Loucy (cell line): ENCODE data around the gene PUS3.

Source experiments
- H2AFZ ChIP-seq: fragments of 200-600 bp; sonication (generic); 2 replicates; pipeline ENCODE4 v1.6.0; 2016; ENCODE audit warnings: antibody characterized with exemption, mild to moderate bottlenecking, low read length, moderate library complexity
- H3F3A ChIP-seq: fragments of 200-600 bp; 2 replicates; pipeline ENCODE4 v1.6.0; 2016; ENCODE audit warnings: antibody characterized with exemption, low read depth, mild to moderate bottlenecking
- H3K27me3 ChIP-seq: fragments of 200-600 bp; sonication (generic); 2 replicates; pipeline ENCODE4 v1.6.1; 2014; ENCODE audit warnings: low read length, mild to moderate bottlenecking; ENCODE audit not compliant: insufficient read depth, poor library complexity, severe bottlenecking
- H3K36me3 ChIP-seq: fragments of 200-600 bp; sonication (generic); 2 replicates; pipeline ENCODE4 v1.6.1; 2016; ENCODE audit warnings: low read length; ENCODE audit not compliant: insufficient read depth
- H3K4me1 ChIP-seq: fragments of 200-600 bp; sonication (generic); 2 replicates; pipeline ENCODE4 v1.5.1; 2014; ENCODE audit warnings: low read length, mild to moderate bottlenecking; ENCODE audit not compliant: insufficient read depth, poor library complexity, severe bottlenecking
- H3K4me2 ChIP-seq: fragments of 200-600 bp; sonication (generic); 2 replicates; pipeline ENCODE4 v1.6.0; 2014; ENCODE audit warnings: antibody characterized with exemption, low read length, low read depth, mild to moderate bottlenecking; ENCODE audit not compliant: poor library complexity, severe bottlenecking
- H3K4me3 ChIP-seq: fragments of 200-600 bp; sonication (generic); 2 replicates; pipeline ENCODE4 v1.5.1; 2014; ENCODE audit warnings: low read length, mild to moderate bottlenecking, mixed read lengths; ENCODE audit not compliant: poor library complexity, severe bottlenecking
- H3K79me2 ChIP-seq: fragments of 200-600 bp; sonication (generic); 2 replicates; pipeline ENCODE4 v1.6.1; 2014; ENCODE audit warnings: low read length; ENCODE audit not compliant: insufficient read depth
- H3K9ac ChIP-seq: fragments of 200-600 bp; sonication (generic); 2 replicates; pipeline ENCODE4 v1.6.0; 2014; ENCODE audit warnings: mild to moderate bottlenecking, low read depth, low read length, moderate library complexity; ENCODE audit not compliant: poor library complexity, severe bottlenecking
- H3K9me2 ChIP-seq: fragments of 200-600 bp; sonication (generic); replicated peaks from 2 replicates; pipeline ENCODE4 v1.6.1; 2016; ENCODE audit warnings: low read depth, low read length, mixed read lengths
- H3K9me3 ChIP-seq: fragments of 200-600 bp; sonication (generic); 2 replicates; pipeline ENCODE4 v1.6.1; 2014; ENCODE audit warnings: mild to moderate bottlenecking, antibody characterized with exemption, low read length, low read depth; ENCODE audit not compliant: insufficient read depth
- H4K20me1 ChIP-seq: fragments of 200-600 bp; sonication (generic); 2 replicates; pipeline ENCODE4 v1.6.0; 2014; ENCODE audit warnings: antibody characterized with exemption, low read length, mild to moderate bottlenecking; ENCODE audit not compliant: insufficient read depth, poor library complexity, severe bottlenecking
- CTCF ChIP-seq: fragments of 200-600 bp; sonication (generic); conservative IDR thresholded peaks from 2 replicates; pipeline ENCODE4 v1.5.1; 2014; ENCODE audit warnings: mild to moderate bottlenecking, antibody characterized with exemption, low read length
- EZH2phosphoT487 ChIP-seq: fragments of 200-600 bp; IDR thresholded peaks from 2 replicates; pipeline ENCODE4 v1.6.1; 2018; ENCODE audit warnings: antibody characterized with exemption, mild to moderate bottlenecking, moderate library complexity, borderline replicate concordance

PUS3 gene

GRCh38 chr11:125902927-125903710 is at the start of gene PUS3:
Gene PUS3, minus strand, starts transcription at chr11:125903206. Its CDS starts 6,922 bp downstream, at chr11:125896284.
- Histone ChIP-seq H3K4me2 (peak within 1 kb of the TSS; percentile 73), H3K9ac (peak within 1 kb of the TSS; percentile 70), H3K36me3 (peaks cover 15% of the 10 kb centered on the region; the same call in 1 of the 2 replicates), H3K9me3 (no peaks in the 10 kb centered on the region), H3K27me3 (no peaks in the 10 kb centered on the region), H3K79me2 (peaks cover 35% of the 10 kb centered on the region; the same call in 1 of the 2 replicates), H2AFZ (peak within 1 kb of the TSS; percentile 89), H4K20me1 (peaks cover 8% of the 10 kb centered on the region), H3K4me3 (peak within 1 kb of the TSS; percentile 93), H3K9me2 (no peaks in the 10 kb centered on the region), H3F3A (no peaks in the 10 kb centered on the region), H3K4me1 (peaks cover 11% of the 10 kb centered on the region)
- TF ChIP-seq EZH2phosphoT487 (no peak), CTCF (no peak)

- no peaks in the 10 kb centered on the region for H3K36me3 ChIP-seq
- TF ChIP-seq EZH2phosphoT487, result no peak
- no peak for TF ChIP-seq CTCF
- H3K9ac ChIP-seq, result no peak overlapping the region
- H3K9me3 ChIP-seq, result no peaks in the 10 kb centered on the region
- no peaks in the 10 kb centered on the region for H4K20me1 ChIP-seq
- H3F3A ChIP-seq, result no peaks in the 10 kb centered on the region
- no peaks in the 10 kb centered on the region for H3K4me1 ChIP-seq
- H3K79me2 ChIP-seq, result no peaks in the 10 kb centered on the region
- no peaks in the 10 kb centered on the region for H3K9me2 ChIP-seq
- no peaks in the 10 kb centered on the region for H3K27me3 ChIP-seq
- no peak overlapping the region for H3K4me2 ChIP-seq
- no peak overlapping the region for H3K4me3 ChIP-seq
- no peak overlapping the region for H2AFZ ChIP-seq
Observed at GRCh38 chr11:125952559-125952958, 49.6 kb upstream of the PUS3 start.

- H3K9me3 ChIP-seq, result no peaks in the 10 kb centered on the region
- H3K9ac ChIP-seq, result no peak overlapping the region
Observed at GRCh38 chr11:125951731-125952130, 48.7 kb upstream of the PUS3 start.

More at GRCh38 chr11:125951731-125952130, 48.7 kb upstream of the PUS3 start:
- Histone ChIP-seq H3K36me3 (no peaks in the 10 kb centered on the region), H4K20me1 (no peaks in the 10 kb centered on the region), H3K4me3 (no peak overlapping the region), H3K4me2 (no peak overlapping the region), H2AFZ (no peak overlapping the region), H3K79me2 (no peaks in the 10 kb centered on the region), H3K27me3 (no peaks in the 10 kb centered on the region), H3K4me1 (no peaks in the 10 kb centered on the region), H3K9me2 (no peaks in the 10 kb centered on the region), H3F3A (no peaks in the 10 kb centered on the region)
- TF ChIP-seq EZH2phosphoT487 (no peak), CTCF (no peak)
